ENCODE measurements around the gene RNASE11.
"Not testable (repeated sequence)": the region's sequence is repeated elsewhere in the genome, so short reads cannot be mapped to it uniquely, and the experiment has no call there.

Gene RNASE11

DNA sequence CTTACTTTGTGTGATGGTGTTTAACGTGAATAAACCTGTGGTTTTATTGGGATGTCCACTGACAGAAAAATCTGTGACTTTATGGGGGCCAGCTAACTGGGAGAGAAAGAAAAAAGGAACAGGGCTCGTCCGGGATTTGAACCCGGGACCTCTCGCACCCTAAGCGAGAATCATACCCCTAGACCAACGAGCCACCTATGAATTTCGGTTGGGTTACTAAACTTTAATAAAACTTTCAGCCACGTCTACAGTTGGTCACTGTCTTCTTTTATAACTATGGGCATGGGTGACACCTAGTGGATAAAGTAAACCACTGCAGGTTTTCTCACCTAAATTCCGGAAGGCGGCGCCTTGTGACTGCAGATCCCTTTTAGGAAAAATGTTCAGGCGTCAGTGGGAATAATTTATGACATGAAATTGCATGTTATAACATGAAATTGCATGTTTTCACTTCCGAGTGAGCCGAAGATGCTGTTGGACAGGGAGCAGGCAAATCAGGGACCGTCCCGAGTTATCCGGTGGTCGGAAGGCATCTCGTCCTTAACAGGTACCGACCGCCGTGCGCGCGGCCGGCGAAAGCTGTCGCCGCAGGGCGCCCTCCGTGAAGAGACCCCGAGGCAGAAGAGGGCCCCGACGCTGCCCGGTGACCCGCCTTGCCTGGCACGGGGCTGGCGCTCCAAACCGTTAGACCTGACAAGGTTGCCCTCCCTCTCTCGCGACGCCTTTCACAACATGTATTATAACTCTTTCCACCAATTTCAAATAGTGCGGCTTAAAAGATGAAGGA is 21.6 kb upstream of the RNASE11 start:
- Mint-ChIP-seq H3K4me3 (no peak overlapping the region), H3K9me3 (no peaks in the 10 kb centered on the region), H3K4me1 (peaks cover 3% of the 10 kb centered on the region), H3K27ac (no peak overlapping the region), H3K27me3 (peaks cover 4% of the 10 kb centered on the region), H3K36me3 (no peaks in the 10 kb centered on the region)
- DNase-seq = peak; percentile 63
- CTCF ChIA-PET = interaction anchor here (0.7 to 6.5 kb wide), 24 partner anchors 10 to 291 kb away, joined by 3 to 74 read pairs (median 4); partner anchors contain the start of genes CCNB1IP1, PARP2, PIP4P1 and RNASE4

DNA sequence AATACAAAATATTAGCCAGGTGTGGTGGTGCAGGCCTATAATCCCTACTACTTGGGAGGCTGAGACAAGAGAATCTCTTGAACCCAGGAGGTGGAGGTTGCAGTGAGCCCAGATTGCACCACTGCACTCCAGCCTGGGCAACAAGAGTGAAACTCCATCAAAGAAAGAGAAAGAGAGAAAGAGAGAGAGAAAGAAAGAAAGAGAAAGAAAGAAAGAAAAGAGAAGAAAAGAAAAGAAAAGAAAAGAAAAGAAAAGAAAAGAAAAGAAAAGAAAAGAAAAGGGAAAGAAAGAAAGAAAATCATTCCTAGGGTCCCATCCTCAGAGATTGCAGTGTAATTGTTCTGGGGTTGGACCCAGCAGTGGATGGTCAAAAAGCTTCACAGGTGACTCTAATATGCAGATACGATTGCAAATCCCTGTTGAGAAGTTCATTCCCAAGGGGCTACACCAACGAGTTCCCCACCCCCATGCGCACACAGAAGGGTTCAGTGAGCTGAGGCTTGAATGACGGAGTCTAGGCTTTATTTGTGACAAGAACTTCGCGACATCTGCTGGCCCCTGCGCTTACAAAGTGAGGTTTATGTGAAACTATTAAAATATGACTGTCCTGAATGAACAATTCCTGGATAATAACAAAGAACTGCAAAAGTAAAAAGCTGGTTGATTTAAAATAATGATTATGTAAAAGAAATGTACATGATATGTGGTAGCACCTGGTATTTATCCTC is 20.7 kb upstream of the RNASE11 start:
- Mint-ChIP-seq H3K27me3 (peaks cover 4% of the 10 kb centered on the region), H3K27ac (no peak overlapping the region), H3K4me3 (peak overlapping the region; percentile 8)

DNA sequence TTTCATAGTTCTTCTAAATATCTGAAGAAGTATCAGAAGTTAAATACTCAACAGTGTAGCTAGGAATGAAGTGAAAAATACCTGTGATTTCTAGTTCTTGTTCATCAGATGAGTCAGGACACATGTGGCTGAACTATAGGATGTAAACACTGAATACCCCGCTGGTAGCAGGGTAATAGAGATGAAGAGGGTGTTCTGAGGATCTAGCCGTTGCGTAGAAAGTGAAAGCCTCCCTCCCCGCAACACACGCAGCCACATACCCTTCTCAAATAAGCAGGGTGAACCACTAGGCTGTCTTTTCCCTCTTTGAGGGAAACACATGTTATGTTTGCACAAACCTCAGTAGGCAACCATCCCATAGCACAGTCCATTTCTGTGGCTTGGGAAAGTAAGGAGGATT is 19.8 kb upstream of the RNASE11 start:
- Mint-ChIP-seq H3K27me3 (peaks cover 4% of the 10 kb centered on the region), H3K4me3 (no peak overlapping the region), H3K9me3 (no peaks in the 10 kb centered on the region), H3K36me3 (no peaks in the 10 kb centered on the region), H3K27ac (no peak overlapping the region), H3K4me1 (peaks cover 3% of the 10 kb centered on the region)
- no peak for DNase-seq
- CTCF ChIA-PET = interaction anchor here (0.6 to 6.5 kb wide), 15 partner anchors 10 to 282 kb away, joined by 3 to 74 read pairs (median 4); partner anchors contain the start of genes CCNB1IP1, PARP2 and RNASE4

More for the DNA sequence above, 20.7 kb upstream of the RNASE11 start:
- no peaks in the 10 kb centered on the region for H3K36me3 Mint-ChIP-seq
- H3K9me3 Mint-ChIP-seq = no peaks in the 10 kb centered on the region
- CTCF ChIA-PET = interaction anchor here (0.8 to 6.5 kb wide), 18 partner anchors 11 to 291 kb away, joined by 3 to 74 read pairs (median 5); partner anchors contain the start of genes CCNB1IP1, PARP2 and RNASE4
- DNase-seq = no peak
- H3K4me1 Mint-ChIP-seq = peaks cover 3% of the 10 kb centered on the region

DNA sequence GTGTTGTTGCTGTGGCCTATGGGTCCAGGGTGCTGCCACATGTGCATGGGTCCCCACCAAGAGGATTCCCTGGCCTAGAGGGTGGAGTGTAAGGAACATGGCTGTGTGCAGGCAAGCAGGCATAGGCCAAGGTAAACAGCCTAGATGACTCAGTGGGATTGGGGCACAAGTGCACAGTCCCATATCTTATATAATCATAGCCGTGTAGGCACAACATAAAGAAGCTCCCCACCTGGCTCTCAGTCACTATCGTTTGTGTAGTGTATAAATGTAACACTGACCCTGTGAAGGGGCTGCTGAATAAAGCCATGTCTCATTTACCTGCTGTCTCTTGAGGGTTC is 19.1 kb upstream of the RNASE11 start:
- Mint-ChIP-seq H3K36me3 (no peaks in the 10 kb centered on the region), H3K4me3 (no peak overlapping the region), H3K4me1 (peaks cover 3% of the 10 kb centered on the region), H3K27ac (no peak overlapping the region), H3K9me3 (no peaks in the 10 kb centered on the region), H3K27me3 (peaks cover 4% of the 10 kb centered on the region)
- no peak for DNase-seq
- CTCF ChIA-PET = interaction anchor here (0.6 to 6.5 kb wide), 9 partner anchors 50 to 280 kb away, joined by 3 to 74 read pairs (median 3); partner anchors contain the start of gene CCNB1IP1

DNA sequence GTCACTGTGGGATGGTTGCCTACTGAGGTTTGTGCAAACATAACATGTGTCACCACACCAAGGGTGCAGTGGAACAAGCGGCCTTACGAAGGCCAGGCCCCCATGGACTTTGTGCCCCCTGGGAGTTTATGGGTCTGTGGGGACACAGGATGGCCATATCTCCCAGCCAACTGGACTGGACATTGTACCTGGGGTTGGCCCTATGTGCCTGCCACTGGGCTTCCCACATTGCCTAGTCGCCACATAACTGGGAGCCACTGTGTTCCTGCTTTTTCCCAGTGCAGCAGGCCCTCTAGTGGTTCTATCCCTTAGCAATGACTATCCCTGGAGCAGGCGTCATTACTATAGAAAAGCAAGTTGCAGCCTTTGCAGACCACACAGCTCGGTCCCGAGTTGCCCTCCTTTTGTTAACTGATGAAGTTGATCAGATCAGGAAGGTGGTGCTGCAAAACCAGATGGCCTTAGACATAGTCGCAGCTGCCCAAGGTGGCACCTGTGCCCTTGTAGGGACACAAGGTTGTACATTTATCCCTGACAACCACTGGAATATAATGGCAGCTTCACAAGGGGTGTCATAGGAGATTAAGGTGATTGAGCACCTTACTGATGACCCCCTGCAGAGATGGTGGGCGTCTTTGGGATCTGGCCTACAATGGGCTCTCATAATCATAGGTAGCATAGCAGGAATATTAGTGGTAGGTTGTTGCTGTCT is 18.5 kb upstream of the RNASE11 start:
- H3K9me3 Mint-ChIP-seq = no peaks in the 10 kb centered on the region

DNA sequence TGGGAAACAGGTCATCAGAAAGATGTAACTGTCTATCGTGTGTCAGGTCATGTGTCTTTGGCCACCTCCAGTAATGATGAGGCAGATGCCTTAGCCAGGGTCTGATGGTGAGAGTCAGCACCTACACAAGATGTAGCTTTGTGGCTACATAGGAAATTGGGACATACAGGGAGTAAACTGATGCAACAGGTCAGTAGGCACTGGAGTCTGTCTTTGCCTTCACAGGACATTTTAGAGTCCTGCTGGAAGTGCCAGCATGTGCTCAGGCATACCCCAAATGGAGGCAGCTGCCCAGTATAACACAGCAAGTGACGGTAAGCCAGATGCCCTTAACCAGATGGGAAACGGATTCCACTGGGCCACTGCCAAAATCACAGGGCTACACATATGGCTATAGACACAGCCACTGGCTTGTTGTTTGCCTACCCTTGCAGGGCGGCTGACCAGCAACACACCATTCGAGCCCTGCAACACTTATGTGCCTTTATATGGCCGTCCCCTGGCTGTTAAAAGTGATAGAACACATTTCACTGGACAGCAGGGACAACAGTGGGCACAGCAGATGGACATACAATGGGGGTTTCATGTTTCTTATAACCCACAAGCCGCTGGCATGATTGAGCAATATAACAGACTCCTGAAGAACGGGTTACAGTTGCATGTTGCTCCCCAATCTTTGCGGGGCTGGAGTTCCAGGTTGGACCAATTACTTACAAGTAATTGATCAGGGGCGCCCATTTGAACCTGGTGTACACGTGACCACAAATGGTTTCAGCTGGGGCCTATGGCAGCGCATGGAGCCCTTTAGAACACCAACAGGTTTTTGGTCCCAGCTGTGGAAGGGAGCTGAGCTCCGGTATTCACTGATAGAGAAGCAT is 16.3 kb upstream of the RNASE11 start:
- Mint-ChIP-seq H3K36me3 (no peaks in the 10 kb centered on the region), H3K4me1 (peaks cover 3% of the 10 kb centered on the region), H3K27ac (no peak overlapping the region), H3K9me3 (no peaks in the 10 kb centered on the region), H3K4me3 (no peak overlapping the region), H3K27me3 (peaks cover 4% of the 10 kb centered on the region)
- CTCF ChIA-PET = interaction anchor here (1.3 to 1.5 kb wide), 2 partner anchors 118 to 277 kb away, joined by 3 read pairs; no protein-coding TSS in a partner anchor
- DNase-seq = no peak

More for the DNA sequence above, 18.5 kb upstream of the RNASE11 start:
- Mint-ChIP-seq H3K4me3 (no peak overlapping the region), H3K27me3 (peaks cover 4% of the 10 kb centered on the region), H3K36me3 (no peaks in the 10 kb centered on the region), H3K4me1 (peaks cover 3% of the 10 kb centered on the region), H3K27ac (no peak overlapping the region)
- no peak for DNase-seq
- CTCF ChIA-PET = interaction anchor here (0.7 to 6.5 kb wide), 4 partner anchors 146 to 279 kb away, joined by 3 to 74 read pairs (median 26); partner anchors contain the start of gene CCNB1IP1

DNA sequence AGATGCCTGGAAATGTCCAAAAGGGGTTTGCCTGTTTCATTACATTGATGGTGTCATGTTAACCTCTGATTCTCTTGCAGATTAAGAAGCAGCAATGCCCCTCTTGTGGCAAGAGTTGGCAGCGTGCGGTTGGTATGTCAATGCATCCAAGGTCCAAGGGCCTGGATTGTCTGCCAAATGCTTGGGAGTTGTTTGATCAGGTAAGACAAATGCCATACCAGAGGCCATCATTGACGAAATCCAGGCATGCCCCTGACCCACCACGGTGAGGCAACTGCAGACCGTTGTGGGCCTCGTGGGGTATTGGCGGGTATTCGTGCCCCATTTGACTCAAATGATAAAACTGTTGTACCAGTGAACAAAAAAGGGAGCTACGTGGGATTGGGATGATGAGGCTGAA is 14.8 kb upstream of the RNASE11 start:
- DNase-seq = no peak
- no peak overlapping the region for H3K27ac Mint-ChIP-seq
- no peak overlapping the region for H3K4me3 Mint-ChIP-seq
- H3K9me3 Mint-ChIP-seq = no peaks in the 10 kb centered on the region
- no peaks in the 10 kb centered on the region for H3K36me3 Mint-ChIP-seq
- H3K4me1 Mint-ChIP-seq = no peaks in the 10 kb centered on the region
- CTCF ChIA-PET = interaction anchor here (1.3 to 1.7 kb wide), 3 partner anchors 116 to 275 kb away, joined by 3 to 6 read pairs (median 3); partner anchors contain the start of gene TEP1
- H3K27me3 Mint-ChIP-seq = no peaks in the 10 kb centered on the region

DNA sequence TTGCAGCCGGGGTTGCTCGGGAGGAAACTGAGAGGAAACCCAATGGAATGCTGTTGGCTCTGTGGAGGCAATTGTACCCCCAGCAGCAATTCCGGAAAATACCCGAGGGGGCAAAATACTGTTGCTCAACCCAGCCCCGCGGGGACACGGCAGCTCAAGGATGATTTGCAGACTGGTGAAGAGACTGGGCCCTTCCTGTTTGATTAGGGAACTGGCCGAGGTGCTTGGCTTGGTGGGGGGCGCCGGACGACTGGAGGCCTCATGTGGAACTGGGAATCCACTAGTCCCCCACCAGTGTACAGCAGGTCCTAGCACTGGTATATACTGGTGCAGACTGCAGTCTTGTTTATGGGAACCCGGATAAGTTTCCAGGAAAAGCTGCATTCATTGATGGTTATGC is 13.7 kb upstream of the RNASE11 start:
- Mint-ChIP-seq H3K4me1 (no peaks in the 10 kb centered on the region), H3K9me3 (no peaks in the 10 kb centered on the region)

DNA sequence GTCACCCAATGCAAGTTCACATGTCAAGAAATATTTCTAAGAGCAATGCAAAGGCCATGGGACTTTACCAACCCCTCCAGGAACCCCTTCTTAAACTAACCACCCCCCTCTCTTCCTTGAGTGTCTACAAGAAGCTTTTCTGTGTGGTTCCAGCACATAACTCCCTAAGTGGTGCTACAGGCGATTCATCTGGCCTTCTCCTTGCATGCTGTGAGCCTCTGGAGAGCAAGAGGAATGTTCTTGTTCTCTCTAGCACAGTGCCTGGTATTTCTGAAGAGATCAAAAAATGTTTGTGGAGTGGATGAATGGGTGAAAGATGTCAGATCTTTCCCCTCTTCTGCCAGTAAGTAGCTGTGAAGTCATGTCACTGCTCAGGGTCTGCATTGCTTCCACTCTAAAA is 9.3 kb upstream of the RNASE11 start:
- Mint-ChIP-seq H3K4me3 (no peak overlapping the region), H3K9me3 (no peaks in the 10 kb centered on the region), H3K27me3 (peaks cover 14% of the 10 kb centered on the region), H3K36me3 (no peaks in the 10 kb centered on the region), H3K4me1 (peaks cover 3% of the 10 kb centered on the region), H3K27ac (no peak overlapping the region)
- DNase-seq = no peak
- CTCF ChIA-PET = interaction anchor here (1.0 to 1.5 kb wide), 2 partner anchors 10 to 269 kb away, joined by 3 read pairs; no protein-coding TSS in a partner anchor

More for the DNA sequence above, 13.7 kb upstream of the RNASE11 start:
- Mint-ChIP-seq H3K27me3 (peaks cover 7% of the 10 kb centered on the region), H3K27ac (no peak overlapping the region), H3K4me3 (no peak overlapping the region), H3K36me3 (no peaks in the 10 kb centered on the region)
- DNase-seq = no peak
- CTCF ChIA-PET = no interaction called here

DNA sequence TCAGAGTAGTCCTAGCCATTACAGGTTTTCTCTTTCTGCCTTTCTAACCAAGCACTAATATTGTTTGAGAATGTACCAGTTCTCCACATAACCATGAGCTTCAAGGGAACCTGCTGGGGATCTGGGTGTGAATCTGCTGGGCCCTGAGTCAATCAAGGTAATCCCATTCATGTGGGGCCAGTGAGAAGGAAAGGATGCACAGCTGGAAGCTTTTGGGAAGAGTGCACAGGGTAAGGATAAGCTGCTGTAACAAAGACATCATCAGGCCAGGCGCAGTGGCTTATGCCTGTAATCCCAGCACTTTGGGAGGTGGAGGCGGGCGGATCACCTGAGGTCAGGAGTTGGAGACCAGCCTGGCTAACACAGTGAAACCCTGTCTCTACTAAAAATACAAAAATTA is 7.9 kb upstream of the RNASE11 start:
- not testable (repeated sequence) for DNase-seq, H3K9me3 Mint-ChIP-seq, H3K4me3 Mint-ChIP-seq, H3K36me3 Mint-ChIP-seq, H3K4me1 Mint-ChIP-seq
- peaks cover 20% of the 10 kb centered on the region for H3K27me3 Mint-ChIP-seq
- H3K27ac Mint-ChIP-seq = peak overlapping the region; percentile 15
- CTCF ChIA-PET = interaction anchor here (0.8 kb wide), 1 partner anchor 268 kb away, joined by 5 read pairs; no protein-coding TSS in a partner anchor

DNA sequence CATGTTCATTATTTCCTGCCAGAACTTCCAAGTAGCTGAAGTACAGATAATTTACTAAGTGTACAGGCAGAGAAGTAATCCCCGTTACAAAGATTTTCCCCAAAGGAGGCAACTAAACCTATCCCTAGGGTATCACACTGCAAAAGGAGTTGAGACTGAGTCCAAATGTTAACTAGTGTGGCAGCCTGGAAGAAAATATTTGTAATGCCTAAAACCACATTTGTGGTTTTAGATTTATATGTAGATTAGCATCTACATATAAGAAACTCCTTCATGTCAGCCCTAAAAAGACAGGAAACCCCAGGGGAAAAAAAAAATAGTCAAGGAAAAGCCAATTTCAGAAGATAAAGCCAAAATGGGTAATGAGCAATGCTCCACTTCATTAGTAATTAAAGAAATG is 4.8 kb upstream of the RNASE11 start:
- H3K27ac Mint-ChIP-seq = no peak overlapping the region
- peaks cover 20% of the 10 kb centered on the region for H3K27me3 Mint-ChIP-seq
- H3K4me3 Mint-ChIP-seq = no peak overlapping the region

DNA sequence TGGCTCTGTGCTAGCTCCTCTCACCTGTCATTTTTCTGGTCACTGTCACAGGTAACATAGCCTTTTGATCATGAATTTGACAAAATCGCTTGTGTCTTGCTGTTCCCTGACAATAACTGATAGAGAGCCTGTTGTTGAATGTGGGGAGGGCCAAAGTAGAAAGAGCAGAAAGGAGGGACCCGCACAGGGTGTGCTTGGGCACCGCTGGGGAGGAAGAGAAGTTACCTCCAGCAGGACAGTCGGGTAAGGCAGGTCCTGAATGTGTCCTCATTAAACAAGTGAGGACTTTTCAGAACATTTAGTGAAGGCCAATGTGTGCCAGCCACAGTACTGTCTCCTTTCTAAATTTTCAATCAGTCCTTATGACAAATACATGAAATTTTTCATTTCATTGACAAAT is 3.4 kb upstream of the RNASE11 start, which contains the start of gene RNASE12:
RNASE12 (minus strand) TSS at position 142 of the 400 bp plus-strand sequence. CDS start 653 bp downstream, outside the sequence.
- H3K27ac Mint-ChIP-seq = no peak within 1 kb of the TSS
- H3K27me3 Mint-ChIP-seq = peaks cover 13% of the 10 kb centered on the region
- CTCF ChIA-PET = no interaction called here
- H3K9me3 Mint-ChIP-seq = no peaks in the 10 kb centered on the region
- H3K36me3 Mint-ChIP-seq = no peaks in the 10 kb centered on the region
- H3K4me1 Mint-ChIP-seq = peaks cover 5% of the 10 kb centered on the region
- H3K4me3 Mint-ChIP-seq = no peak within 1 kb of the TSS
- no peak for DNase-seq

More for the DNA sequence above, 4.8 kb upstream of the RNASE11 start:
- DNase-seq = no peak
- no peaks in the 10 kb centered on the region for H3K9me3 Mint-ChIP-seq
- H3K36me3 Mint-ChIP-seq = no peaks in the 10 kb centered on the region
- H3K4me1 Mint-ChIP-seq = peaks cover 5% of the 10 kb centered on the region
- CTCF ChIA-PET = no interaction called here

DNA sequence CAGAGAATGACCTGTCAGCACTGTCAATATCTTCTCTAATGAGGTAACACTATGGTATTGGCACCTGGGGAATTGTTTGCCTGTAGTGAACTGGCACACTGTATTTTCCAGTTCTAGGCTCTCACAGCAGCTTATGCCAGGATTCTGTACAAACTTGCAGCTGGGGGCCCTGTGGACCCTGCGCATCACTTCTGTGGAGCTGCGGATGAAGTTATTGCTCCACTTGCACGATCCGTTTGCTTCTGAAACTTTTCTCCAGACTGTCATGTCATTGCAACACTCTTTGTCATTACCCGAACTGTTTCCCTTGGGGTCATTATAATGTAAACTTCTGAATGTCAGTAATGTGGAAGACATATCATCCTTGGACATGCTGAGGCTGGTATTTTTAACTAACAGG is 3.9 kb downstream of the RNASE11 start:
- Mint-ChIP-seq H3K27ac (no peak overlapping the region), H3K27me3 (peaks cover 14% of the 10 kb centered on the region), H3K4me1 (peaks cover 2% of the 10 kb centered on the region), H3K4me3 (no peak overlapping the region), H3K9me3 (no peaks in the 10 kb centered on the region), H3K36me3 (no peaks in the 10 kb centered on the region)
- CTCF ChIA-PET = no interaction called here
- no peak for DNase-seq
